ENCODE results near the gene VWCE. TPM values are rescaled to one million over a fixed set of nuclear protein-coding genes. Genes with fewer than 3 reads are reported as not detected.
A peak's percentile ranks its signal among the peaks of the same experiment; 100 is the strongest.

The VWCE gene
- total RNA-seq, 1 donor from 2014 or later = 0.52 TPM

DNA sequence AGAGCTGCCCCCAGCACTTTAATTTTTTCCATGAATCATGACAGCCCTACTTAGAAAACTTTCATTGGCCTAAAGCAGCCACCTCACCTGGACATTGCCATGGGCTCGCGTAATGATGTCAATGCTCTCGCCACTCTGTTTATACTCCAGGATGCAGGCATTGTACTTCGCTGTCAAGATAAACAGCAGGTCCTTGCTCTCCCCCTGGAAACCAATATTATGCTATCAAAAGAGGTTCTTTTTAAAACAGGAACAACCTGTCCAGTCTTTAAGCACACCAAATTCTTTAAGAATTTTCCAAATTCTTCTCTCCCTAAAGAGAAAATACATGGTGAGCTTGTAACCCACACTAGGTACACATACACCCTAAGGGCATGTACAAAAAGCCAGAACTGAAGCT is 34.8 kb upstream of the VWCE start:
- no peak for ATAC-seq

DNA sequence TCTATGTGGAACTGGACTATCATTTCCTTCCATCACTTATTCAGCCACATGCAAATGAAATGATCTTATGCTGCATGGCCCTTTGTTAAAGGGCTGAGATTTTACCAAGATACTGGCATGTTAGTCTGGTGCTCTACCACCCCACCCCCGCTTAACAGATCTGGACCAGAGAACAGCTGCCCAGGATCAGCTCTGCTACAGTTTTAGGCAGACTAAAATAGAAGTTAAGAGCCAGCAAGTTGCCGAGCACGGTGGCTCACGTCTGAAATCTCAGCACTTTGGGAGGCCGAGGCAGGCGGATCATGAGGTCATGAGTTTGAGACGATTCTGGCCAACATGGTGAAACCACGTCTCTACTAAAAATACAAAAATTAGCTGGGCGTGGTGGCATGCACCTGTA is 33.2 kb upstream of the VWCE start:
- no peak for ATAC-seq

DNA sequence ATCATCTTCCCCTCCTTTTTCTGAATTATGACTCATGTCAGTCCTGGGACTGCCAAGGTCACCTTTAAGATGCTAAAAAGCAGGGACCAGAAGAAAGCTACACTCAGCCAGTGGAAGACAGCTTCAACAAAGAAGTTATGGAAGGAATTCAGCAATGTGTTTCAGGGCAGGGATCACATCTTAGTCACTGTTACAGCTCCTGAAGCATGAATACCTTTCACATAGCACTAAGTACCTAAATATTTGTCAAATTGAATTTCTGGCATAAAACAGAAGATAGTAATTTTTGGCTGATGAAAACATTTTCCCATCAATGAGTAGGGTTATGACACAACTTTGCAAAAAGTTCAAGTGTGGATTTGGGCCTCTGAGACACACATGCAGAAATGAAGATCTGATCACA is 32.6 kb upstream of the VWCE start:
- ATAC-seq = no peak

DNA sequence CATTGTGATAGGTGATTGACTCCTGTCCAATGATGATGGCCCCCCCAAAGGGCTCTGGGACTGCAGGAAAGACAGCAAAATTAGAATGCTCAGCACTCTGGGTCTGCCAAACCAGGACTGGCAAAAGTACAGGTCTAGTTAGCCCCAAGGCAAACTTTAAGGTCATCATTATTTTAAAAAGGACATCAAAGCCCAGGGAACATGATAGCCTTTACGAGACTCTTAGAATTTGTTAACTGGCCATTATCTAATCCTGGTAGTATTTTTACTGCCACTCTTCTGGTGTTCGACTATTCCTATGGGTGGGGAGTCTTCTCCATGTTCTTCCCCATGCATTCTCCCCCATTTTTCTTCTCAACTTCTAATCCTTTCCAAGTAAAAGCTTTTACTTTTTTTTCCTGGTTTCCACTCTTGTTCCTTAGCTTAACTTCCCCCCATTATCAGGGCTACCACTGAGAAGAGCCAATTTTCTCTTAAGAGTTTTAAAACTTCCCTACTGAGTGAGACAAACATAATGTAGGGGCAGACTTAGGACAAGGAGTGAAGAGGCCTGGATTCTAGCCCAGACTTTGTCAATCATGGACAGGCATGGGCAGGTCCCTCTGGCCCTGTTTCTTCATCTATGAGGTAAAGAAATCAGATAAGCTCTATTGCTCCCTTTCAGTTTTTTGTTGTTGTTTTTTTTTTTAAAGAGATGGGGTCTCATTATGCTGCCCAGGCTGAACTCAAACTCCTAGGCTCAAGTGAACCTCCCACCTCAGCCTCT is 30.7 kb upstream of the VWCE start:
- peak; percentile 77 for ATAC-seq

DNA sequence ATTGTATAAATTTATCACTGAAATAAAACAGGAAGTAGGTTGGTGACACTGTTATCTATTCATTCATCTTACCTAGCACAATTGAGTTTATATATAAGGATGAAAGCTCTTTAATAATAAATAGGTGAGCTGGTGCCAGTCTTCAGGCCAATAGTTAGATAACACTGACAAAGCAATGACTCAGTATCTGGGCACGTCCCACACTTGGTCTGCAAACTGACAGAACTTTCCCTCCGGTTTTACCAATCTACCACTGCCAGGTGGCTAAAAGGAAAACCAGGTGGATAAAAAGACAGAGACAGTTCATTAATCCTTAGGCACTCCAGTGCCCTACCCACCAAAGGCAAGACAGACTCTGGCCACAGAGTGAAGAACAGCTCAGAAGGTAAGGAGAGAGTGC is 20.1 kb upstream of the VWCE start:
- ATAC-seq = no peak

DNA sequence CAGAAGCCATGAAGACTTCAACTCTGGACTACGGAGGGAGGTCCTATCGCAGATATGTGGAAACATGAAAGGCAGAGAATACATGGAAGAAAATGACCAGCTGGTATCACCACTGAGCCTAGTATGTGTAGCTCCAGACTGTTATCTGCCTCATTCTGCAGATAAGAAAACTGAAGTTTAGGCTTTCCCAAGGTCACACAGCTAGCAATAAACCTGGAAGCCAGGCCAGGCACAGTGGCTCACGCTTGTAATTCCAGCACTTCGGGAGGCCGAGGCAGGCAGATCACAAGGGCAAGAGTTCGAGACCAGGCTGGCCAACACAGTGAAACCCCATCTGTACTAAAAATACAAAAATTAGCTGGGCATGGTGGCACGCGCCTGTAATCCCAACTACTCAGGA is 15.6 kb upstream of the VWCE start:
- no peak for ATAC-seq

DNA sequence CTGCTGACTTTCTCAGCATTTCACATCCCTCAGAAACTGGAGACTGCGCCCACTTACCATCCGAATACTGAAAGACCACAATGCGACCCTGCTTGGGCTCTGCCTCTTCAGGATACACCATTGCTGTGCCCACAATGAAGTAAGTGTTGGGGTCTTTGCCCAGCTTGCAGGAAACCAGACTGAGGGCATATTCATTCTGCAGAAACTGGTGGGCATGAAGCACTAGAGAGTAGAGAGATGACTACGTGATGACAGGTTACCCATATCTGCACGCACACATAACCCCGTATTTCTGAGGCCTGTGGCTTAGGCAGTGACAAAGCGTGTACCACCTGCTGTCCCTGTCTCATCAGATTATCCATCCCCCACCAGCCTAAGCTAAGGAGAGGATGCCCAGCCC is 14.6 kb upstream of the VWCE start:
- ATAC-seq = no peak

DNA sequence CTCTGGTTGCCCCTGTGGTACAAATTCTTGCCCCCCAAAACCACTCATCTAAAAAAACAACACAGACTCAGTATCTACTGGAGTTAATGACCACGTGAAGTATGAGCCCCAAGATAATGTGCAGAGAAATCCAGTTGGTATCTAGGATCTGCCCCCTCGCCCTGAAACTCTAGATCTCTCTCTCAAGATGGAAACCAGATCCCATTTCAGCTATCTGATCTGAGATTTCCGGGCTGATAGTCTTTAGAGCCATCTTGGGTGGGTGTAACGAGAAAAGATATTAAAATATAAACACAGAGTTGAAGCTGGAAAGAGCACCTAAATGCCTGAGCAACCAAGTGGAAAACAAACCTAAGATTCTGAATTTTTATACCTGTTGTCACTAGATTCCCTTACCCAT is 14.0 kb upstream of the VWCE start:
- ATAC-seq = no peak

DNA sequence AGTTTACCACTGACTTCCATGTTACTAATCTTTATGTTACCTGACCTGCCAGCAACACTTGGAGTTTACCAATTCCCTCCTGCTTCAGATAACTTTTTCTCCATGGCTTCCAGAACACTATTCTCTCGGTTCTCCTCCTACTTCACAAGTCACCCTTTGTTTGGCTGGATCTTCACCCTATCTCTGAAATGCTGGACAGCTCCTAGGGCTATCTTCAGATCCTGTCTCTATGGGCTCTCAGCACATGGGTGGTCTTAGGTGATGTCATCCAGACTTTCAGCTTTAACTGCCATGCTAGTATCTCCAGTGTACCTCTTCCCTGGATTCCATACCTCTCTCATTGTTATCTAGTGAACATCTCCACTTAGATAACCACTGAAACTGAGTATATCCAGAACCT is 12.2 kb upstream of the VWCE start:
- no peak for ATAC-seq

DNA sequence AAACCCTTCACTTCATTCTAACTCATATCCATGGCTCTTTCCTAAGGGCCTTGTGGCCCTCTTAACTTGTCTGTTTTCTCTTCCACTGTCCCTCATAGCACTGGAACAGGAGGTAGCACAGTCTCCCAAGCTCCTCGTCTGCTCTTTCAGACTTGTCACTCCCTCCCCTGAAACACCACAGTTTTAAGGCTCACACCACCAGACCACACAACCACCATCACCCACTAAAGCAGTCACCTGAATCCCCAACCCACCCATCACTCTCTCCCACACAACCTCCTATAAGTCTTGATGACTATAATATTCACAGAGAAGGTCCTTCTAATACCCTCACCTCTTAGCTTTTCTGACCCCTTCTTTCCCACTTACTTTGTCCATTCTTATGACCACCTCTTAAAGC is 11.1 kb upstream of the VWCE start:
- no peak for ATAC-seq

DNA sequence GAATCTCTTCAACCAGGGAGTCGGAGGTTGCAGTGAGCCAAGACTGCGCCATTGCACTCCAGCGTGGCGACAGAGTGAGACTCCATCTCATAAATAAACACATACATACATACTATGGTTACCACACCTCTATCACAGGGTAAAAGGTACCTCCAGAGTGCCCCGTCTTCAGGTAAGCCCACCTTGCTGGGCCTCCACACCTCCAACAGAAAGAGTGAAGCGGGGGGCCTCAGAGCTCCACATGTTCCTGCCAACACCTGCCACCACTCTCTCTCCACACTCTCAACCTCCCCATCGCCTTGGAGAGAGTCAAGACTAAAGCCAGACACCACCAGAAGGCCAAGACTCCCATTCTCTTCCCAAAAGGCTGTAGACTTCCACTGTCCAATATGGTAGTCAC is 10.3 kb upstream of the VWCE start:
- no peak for ATAC-seq

DNA sequence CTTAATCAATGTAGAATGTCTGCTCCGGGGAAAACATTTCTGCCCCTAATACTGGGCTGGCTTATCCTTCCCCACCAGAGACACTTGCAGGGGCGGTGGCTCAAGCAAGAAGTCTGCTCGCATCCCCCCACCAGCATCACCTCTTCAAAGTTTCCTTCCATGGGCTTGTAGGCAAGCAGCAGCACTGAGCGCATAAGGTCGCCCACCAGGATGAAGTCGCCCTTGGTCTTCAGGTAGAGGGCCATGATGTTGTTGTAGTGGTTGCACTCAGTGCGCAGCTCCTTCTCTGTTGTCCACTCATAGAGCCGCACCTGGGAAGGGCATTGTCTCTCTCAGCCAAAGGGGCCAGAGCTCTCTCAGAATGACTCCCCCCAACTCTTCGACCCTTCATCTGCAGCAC is 8.6 kb upstream of the VWCE start:
- no peak for ATAC-seq

DNA sequence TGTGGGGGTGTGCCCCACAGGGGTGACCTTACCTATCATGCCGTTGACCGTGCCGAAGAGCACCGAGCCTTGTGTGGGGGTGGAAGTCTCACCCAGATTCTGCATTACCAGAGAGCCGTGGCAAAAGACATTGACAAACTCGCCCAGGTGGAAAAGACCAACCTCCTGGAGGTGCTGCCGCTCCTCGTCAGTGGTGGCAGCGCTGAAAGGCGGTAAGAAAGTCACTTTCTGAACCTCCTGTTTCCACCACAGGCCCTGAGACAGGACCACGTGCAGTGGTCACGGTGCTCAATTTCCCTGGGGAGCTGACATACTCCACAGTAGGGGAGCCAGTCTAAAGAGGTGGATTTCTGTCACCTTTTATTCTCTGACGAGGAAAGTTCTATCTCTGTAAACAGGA is 7.4 kb upstream of the VWCE start:
- no peak for ATAC-seq

DNA sequence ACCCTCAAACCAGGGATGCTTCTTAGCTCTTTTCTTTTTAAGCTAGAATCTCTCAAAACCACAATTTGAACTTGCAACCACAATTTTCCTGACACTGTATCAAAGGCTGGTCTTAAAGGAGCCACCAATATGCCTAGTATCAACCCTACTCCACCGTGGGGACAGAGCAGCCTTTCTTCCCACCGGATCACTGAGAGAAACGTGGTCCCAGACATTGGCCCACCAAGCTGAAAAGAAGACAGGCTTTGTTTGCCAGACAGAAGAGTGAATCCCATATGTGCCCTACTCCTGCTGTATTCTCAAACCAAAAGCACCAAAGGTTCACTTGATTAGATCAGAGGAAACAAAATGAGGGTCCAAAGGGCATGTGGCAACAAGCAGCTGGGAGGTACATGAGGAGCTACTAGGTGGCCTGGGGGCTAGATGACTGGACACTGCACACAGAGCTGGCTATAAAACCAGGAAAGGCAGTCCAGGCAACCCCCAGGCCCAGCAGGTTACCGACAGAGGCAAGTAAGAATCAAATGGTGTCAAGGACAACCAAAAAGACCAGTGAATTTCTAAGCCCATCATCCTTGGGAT is 3.6 kb upstream of the VWCE start:
- ATAC-seq = no peak

DNA sequence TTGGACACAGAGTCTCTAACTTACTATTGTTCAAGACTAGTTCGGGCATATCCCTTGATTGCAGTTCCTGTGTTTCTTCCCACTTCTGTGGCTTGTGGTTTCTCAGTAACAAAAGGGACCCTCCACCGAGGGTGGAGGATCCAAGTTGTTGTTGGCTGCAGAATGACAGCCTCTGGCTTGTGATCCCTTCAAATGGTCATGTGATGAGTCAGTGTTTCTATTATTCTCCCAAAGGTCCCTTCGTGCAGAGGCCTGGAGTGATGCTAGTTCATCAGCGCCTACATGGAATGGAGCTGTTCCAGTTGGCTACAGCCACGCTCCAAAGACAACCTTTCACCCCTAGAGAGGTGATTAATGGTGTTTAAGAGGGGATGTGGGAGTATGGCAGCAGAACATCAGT is 2.6 kb upstream of the VWCE start:
- ATAC-seq = peak; percentile 37

DNA sequence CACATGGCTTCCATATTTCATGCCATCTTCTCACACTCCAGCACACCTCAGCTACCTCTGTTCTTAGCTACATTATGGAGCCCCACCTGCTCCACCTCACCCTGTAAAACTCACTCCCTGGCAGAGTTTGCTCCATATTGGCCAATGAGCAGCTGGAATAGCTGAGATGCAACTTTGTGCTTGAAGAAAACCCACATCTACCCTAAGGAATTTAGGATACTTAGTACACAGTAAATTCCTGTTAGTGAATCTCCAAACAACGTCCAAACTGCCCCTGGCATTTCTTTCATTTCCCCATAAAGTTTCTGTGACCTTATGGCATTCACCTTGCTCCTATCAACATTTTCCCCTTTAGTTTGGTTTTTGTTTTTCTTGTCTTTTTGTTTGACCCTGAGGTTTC is 2.2 kb upstream of the VWCE start:
- no peak for ATAC-seq

DNA sequence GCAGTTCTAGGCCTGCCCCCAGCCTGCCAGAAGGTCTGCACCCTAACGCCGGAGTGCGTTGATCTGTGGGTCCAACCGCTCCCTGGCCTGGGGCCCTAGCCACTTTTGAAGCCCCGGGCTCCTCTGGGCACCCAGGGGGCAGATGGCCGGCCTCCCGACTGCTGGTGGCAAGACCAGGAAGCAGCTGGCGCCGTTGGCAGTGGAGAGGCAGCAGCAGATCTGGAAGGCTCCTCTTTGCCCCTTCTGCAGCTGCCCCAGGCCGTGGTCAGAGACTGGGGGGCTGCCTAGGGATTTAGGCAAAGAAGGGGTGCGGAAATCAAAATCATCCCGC is 445 bp upstream of the VWCE start:
- ATAC-seq = no peak

DNA sequence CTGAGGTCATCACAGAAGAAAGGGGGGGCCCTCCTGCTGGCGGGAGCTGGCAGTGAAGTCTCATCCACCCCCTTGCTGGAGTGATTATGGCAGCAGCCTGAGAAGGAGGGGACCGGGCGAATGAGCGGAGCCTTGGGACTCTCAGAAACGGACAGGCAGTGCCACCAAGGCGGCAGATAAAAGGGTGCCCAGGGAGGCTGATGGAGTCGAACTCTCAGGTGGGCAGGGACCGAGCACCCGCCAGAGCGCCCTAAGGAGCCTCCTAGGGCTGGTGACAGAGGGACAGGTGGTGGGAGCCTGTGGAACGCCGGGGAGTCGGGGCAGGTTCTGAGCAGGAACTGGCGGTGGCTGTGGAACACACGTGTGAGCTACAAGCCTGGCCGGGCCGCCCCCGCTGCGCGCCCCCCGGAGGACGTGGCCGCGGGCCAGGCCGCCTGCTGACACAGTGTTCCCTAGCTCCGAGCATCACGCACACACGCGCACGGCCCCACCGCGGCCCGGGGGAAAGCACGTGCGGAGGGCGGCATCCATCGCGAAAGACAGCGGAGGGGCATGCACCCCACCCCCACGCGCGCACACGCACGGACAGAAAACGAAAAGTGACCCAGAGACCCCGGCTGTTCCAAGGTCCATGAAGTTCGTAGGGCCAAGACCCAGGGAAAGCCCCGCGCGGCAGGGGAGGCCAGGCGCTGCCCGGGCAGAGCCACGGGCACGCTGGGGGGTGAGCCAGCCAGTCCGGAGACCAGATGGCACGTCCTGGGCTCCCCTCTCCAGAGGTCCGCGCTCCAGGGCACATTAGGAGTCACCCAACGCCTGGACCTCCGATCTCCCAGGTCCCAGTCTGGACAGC is 1.0 kb downstream of the VWCE start:
- ATAC-seq = peak; percentile 52

DNA sequence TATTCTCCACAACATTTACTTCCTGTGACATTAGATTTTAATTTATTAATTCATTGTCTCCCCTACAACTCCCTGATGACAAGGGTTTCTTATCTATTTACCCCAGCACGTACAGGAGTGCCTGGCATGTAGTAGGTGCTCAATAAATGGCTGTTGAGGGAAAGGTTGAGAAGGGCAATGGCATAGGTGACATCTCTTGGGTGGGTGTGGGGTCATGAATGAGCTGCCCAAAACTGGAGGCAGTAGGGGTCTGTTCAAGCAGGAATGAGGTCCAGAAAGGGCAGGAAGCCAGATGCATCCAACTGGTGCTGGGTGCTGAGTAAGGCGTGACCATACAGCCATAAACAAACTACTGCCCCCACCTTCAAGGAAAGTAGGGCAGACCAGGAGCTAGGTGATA is 2.8 kb downstream of the VWCE start:
- no peak for ATAC-seq

DNA sequence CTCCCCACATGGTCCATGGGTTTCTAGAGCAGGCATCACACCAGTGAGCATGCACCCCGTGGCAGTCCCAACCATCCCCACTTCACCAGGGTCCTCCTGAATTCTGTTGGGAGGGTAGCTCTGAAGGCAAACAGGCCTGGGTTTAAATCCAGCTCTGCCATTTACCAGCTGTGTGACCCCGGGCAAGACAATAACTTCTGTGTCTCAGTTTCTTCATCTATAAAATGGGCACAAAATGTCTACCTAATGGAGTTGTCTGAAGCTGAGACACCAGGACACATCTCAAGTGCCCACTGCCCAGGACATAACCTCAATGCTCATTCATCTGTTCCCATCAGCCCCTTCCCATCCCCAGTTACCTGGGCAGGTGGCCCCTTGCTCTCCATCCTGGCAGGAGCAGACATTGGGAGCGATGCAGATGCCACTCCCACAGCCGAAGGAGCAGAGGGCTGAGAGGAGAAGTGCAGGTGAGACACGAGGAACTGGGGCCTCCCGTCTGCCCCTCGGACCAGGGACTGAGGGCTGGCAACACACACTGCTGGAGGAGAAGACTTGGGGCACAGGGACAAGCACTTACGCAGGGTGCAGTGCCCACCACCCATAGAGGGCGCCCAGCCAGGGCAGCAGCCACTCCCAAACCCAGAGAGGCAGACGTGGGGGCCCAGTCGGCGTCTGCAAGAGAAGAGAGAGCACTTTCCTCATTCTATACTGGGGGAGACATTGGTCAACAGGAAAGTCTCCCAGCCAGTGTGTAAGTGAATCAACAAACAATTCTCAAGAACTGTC is 4.0 kb downstream of the VWCE start:
- ATAC-seq = no peak

DNA sequence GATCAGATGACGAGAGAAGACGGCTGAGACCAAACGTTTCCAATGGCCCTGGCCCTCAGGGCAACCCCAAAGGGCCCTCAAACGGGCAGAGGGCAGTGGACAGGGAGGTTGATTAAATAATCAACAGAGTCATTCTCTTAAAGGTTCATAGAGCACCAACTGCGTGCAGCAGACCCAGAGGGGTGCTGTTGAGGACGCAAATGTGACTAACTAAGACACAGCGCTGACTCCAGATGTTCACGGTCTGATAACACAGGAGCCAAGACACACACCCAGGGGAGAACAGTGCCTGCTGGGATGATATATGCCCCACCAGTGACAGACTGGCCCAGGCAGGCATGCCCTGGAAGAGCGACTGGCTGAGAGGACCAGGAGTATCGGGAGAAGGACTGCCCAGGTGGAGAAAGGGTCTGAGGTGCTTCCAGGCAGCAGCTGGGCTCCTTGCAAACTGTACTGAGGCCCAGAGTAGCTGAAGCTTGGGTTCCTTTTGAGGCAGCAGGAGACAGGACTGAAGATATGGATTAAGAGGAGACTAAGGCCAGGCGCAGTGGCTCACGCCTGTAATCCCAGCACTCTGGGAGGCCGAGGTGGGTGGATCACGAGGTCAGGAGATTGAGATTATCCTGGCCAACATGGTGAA is 7.7 kb downstream of the VWCE start:
- no peak for ATAC-seq

DNA sequence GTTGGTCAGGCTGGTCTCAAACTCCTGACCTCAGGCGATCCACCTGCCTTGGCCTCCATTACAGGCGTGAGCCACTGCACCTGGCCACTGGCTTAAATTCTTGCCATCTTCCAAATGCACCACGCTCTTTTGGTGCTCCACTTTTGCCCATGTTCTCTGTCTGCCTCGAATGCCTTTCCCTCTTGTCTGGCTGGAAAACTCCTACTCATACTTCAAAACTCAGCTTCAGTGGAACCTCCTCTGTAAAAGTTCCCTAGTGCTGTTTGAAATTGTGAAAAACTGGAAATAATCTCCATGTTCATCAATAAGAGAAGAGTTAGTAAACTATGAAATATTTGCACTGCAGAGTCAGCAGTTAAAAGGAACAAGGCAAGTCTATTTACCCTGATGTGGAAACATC is 11.5 kb downstream of the VWCE start:
- ATAC-seq = no peak

All from esophagus mucosa (tissue), 1 donor.